Measurements from ENCODE around the gene ADAMTSL3. TPM values are rescaled to one million over a fixed set of nuclear protein-coding genes. Genes with fewer than 3 reads are reported as not detected.

Gene ADAMTSL3
- total RNA-seq, 1 experiment from 2014 or later = 0.05 TPM

DNA sequence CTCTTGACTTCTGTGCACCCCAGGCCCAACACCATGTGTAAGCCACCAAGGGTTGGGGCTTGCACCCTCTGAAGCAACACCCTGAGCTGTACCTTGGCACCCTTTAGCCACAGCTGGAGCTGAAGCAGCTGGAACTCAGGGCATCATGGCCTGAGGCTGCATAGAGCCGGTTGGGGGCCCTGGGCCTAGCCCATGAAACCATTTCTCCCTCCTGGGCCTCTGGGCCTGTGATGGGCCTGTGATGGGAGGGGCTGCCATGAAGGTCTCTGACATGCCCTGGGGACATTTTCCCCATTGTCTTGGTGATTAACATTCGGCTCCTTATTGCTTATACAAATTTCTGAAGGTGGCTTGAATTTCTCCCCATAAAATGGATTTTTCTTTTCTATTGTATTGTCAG lies 22.4 kb upstream of the ADAMTSL3 start:
- CTCF ChIA-PET = no interaction called here
- RAD21 ChIA-PET (ENCODE audit: low non-redundant PET in 1 of 2, low total read pairs in 2 of 2, uncharacterized antibody in 2 of 2, unreplicated experiment in 2 of 2) = no interaction called here
- POLR2A ChIA-PET = no interaction called here

DNA sequence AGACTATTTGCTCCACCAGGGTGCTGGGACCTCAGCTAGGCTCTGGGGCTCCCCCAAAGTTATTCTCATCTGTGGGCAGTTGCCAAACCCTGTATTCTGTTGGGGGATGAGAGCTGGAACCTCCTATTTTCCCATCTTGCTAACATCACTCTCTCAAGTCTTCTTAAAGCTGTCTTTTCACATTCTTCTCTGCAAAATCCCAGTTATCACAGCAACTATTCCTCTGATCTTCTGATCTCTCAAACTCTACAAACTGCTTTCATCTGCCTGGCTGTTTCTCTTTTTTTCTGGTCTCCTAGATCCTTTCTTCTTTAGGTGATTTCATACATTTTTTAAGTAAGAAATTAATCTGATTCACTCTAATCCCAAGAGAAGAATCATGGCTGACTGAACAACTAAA lies 10.7 kb upstream of the ADAMTSL3 start:
- ChIA-PET RAD21 (ENCODE audit: low non-redundant PET in 1 of 2, low total read pairs in 2 of 2, uncharacterized antibody in 2 of 2, unreplicated experiment in 2 of 2) (no interaction called here), POLR2A (no interaction called here), CTCF (no interaction called here)
- H3K9me3 ChIP-seq (ENCODE audit: control insufficient read depth in 1 of 2, insufficient read depth in 1 of 2, low read depth in 1 of 2, low read length in 2 of 2) = no peaks in the 10 kb centered on the region
- H3K4me1 ChIP-seq (ENCODE audit: control insufficient read depth in 1 of 2, insufficient read depth in 2 of 2, low read length in 2 of 2) = no peaks in the 10 kb centered on the region
- no TSS peak for BruUV-seq (replicated peaks)
- DNase-seq (ENCODE audit: low read depth, low spot score) (no peak), ATAC-seq (no peak)
- no peak overlapping the region for H3K9ac ChIP-seq (ENCODE audit: low read length)
- H3K4me3 ChIP-seq (replicated peaks in 1 of 2; ENCODE audit: low read depth in 1 of 2, low read length in 2 of 2) = no peak overlapping the region
- no peak overlapping the region for H3K27ac ChIP-seq (ENCODE audit: low read depth, low read length)
- no peaks in the 10 kb centered on the region for H3K9me2 ChIP-seq (ENCODE audit: insufficient read depth)
- H3K4me2 ChIP-seq (ENCODE audit: low read length) = no peak overlapping the region
- no peaks in the 10 kb centered on the region for H3K79me2 ChIP-seq (ENCODE audit: insufficient read depth, low read length)
- intact Hi-C loops (cut with micrococcal nuclease) = no loop called here
- H4K20me1 ChIP-seq (ENCODE audit: insufficient read depth) = no peaks in the 10 kb centered on the region
- H3K36me3 ChIP-seq (ENCODE audit: control insufficient read depth in 1 of 2, insufficient read depth in 2 of 2, low read length in 2 of 2) = no peaks in the 10 kb centered on the region
- H2AFZ ChIP-seq (ENCODE audit: low read depth, low read length, poor library complexity, severe bottlenecking) = no peak overlapping the region
- peaks cover 4% of the 10 kb centered on the region; the same call in 1 of the 2 replicates for H3K27me3 ChIP-seq (ENCODE audit: insufficient read depth, low read length)
- TF ChIP-seq, protein P1, sequence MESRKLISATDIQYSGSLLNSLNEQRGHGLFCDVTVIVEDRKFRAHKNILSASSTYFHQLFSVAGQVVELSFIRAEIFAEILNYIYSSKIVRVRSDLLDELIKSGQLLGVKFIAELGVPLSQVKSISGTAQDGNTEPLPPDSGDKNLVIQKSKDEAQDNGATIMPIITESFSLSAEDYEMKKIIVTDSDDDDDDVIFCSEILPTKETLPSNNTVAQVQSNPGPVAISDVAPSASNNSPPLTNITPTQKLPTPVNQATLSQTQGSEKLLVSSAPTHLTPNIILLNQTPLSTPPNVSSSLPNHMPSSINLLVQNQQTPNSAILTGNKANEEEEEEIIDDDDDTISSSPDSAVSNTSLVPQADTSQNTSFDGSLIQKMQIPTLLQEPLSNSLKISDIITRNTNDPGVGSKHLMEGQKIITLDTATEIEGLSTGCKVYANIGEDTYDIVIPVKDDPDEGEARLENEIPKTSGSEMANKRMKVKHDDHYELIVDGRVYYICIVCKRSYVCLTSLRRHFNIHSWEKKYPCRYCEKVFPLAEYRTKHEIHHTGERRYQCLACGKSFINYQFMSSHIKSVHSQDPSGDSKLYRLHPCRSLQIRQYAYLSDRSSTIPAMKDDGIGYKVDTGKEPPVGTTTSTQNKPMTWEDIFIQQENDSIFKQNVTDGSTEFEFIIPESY (IDR thresholded peaks at IDR 0.05; ENCODE audit: extremely low read depth, insufficient replicate concordance, low read length) = no peak
- no peak for TF ChIP-seq ZFX (IDR thresholded peaks at IDR 0.05)
- no peak for TF ChIP-seq POLR2AphosphoS5 (IDR thresholded peaks at IDR 0.05; ENCODE audit: low read depth, low read length)
- TF ChIP-seq JUND (IDR thresholded peaks at IDR 0.05) = no peak
- TF ChIP-seq EGR1 (IDR thresholded peaks at IDR 0.05; ENCODE audit: low read depth) = no peak
- TF ChIP-seq, protein P2, sequence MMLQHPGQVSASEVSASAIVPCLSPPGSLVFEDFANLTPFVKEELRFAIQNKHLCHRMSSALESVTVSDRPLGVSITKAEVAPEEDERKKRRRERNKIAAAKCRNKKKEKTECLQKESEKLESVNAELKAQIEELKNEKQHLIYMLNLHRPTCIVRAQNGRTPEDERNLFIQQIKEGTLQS (IDR thresholded peaks at IDR 0.05) = no peak
- no peak for TF ChIP-seq CBX3 (IDR thresholded peaks at IDR 0.05; ENCODE audit: low read depth)
- no peak for TF ChIP-seq EZH2phosphoT487 (IDR thresholded peaks at IDR 0.05; ENCODE audit: borderline replicate concordance)
- TF ChIP-seq ZNF274 (IDR thresholded peaks at IDR 0.05; ENCODE audit: low read depth, low read length) = no peak
- TF ChIP-seq, protein P3, sequence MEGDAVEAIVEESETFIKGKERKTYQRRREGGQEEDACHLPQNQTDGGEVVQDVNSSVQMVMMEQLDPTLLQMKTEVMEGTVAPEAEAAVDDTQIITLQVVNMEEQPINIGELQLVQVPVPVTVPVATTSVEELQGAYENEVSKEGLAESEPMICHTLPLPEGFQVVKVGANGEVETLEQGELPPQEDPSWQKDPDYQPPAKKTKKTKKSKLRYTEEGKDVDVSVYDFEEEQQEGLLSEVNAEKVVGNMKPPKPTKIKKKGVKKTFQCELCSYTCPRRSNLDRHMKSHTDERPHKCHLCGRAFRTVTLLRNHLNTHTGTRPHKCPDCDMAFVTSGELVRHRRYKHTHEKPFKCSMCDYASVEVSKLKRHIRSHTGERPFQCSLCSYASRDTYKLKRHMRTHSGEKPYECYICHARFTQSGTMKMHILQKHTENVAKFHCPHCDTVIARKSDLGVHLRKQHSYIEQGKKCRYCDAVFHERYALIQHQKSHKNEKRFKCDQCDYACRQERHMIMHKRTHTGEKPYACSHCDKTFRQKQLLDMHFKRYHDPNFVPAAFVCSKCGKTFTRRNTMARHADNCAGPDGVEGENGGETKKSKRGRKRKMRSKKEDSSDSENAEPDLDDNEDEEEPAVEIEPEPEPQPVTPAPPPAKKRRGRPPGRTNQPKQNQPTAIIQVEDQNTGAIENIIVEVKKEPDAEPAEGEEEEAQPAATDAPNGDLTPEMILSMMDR (IDR thresholded peaks at IDR 0.05 in 2 of 3, conservative IDR thresholded peaks at IDR 0.05 in 1 of 3; ENCODE audit: borderline replicate concordance in 1 of 3, insufficient read depth in 1 of 3, low read depth in 2 of 3, low read length in 2 of 3) = no peak
- TF ChIP-seq SP1 (IDR thresholded peaks at IDR 0.05; ENCODE audit: low read depth) = no peak
- TF ChIP-seq EZH2 (IDR thresholded peaks at IDR 0.05) = no peak

More for the DNA sequence above, 22.4 kb upstream of the ADAMTSL3 start:
- ATAC-seq (no peak), DNase-seq (ENCODE audit: low read depth, low spot score) (no peak)
- no peak overlapping the region for H3K4me3 ChIP-seq (replicated peaks in 1 of 2; ENCODE audit: low read depth in 1 of 2, low read length in 2 of 2)
- BruUV-seq (replicated peaks) = no TSS peak
- no peaks in the 10 kb centered on the region for H3K9me3 ChIP-seq (ENCODE audit: control insufficient read depth in 1 of 2, insufficient read depth in 1 of 2, low read depth in 1 of 2, low read length in 2 of 2)
- H3K9ac ChIP-seq (ENCODE audit: low read length) = no peak overlapping the region
- no peak overlapping the region for H2AFZ ChIP-seq (ENCODE audit: low read depth, low read length, poor library complexity, severe bottlenecking)
- TF ChIP-seq ELF1 (IDR thresholded peaks at IDR 0.05; ENCODE audit: borderline replicate concordance, low read depth) (no peak), YY1 (IDR thresholded peaks at IDR 0.05; ENCODE audit: extremely low read depth, insufficient replicate concordance, low read depth, low read length) (no peak), ZNF274 (IDR thresholded peaks at IDR 0.05; ENCODE audit: low read depth, low read length) (no peak), EZH2 (IDR thresholded peaks at IDR 0.05) (no peak), SP1 (IDR thresholded peaks at IDR 0.05; ENCODE audit: low read depth) (no peak), ZFX (IDR thresholded peaks at IDR 0.05) (no peak)
- H4K20me1 ChIP-seq (ENCODE audit: insufficient read depth) = no peaks in the 10 kb centered on the region
- H3K79me2 ChIP-seq (ENCODE audit: insufficient read depth, low read length) = no peaks in the 10 kb centered on the region
- intact Hi-C loops (cut with micrococcal nuclease) = no loop called here
- H3K36me3 ChIP-seq (ENCODE audit: control insufficient read depth in 1 of 2, insufficient read depth in 2 of 2, low read length in 2 of 2) = no peaks in the 10 kb centered on the region
- no peak overlapping the region for H3K4me2 ChIP-seq (ENCODE audit: low read length)
- H3K27ac ChIP-seq (ENCODE audit: low read depth, low read length) = no peak overlapping the region
- H3K9me2 ChIP-seq (ENCODE audit: insufficient read depth) = no peaks in the 10 kb centered on the region
- H3K4me1 ChIP-seq (ENCODE audit: control insufficient read depth in 1 of 2, insufficient read depth in 2 of 2, low read length in 2 of 2) = no peaks in the 10 kb centered on the region
- no peaks in the 10 kb centered on the region for H3K27me3 ChIP-seq (ENCODE audit: insufficient read depth, low read length)

Data from HCT116 (cell line).